M059J (cell line): Measurements from ENCODE around the gene MAP7. TPM values are rescaled to one million over a fixed set of nuclear protein-coding genes. Genes with fewer than 3 reads are reported as not detected.

ENCODE experiments used
- DNase-seq: peaks from one replicate; pipeline ENCODE4 v3.0.0-alpha.2; 2012; ENCODE audit warnings: low read depth
- total RNA-seq: library from RNA; depleted of rRNA; stranded (reverse); fragments of >200 nt; shearing (Covaris generic); gene quantifications from 2 replicates; pipeline ENCODE4 v1.2.3, GENCODE V29; 2014

Gene MAP7
- total RNA-seq, 1 experiment from 2014 or later: 0.49 TPM

DNA sequence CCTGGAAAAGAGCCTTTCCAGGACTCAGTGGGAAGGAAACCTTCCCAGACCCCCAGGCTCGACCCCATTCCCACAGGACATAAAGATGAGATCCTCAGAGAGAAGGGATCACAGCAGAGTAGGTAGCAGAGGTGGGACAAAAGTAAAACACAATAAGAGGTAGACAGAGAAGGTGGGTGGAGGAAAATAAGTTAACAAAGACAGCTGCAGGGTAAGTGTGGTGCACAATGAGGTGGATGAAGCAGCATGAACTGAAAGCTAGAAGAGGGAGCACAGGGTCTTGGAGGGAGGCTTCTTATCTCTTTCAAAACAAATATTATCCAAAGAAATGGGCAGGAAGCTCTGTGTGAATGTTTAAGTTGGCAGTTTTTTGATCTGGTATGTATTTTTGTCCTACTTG is 14.0 kb upstream of the MAP7 start:
- DNase-seq: no peak

DNA sequence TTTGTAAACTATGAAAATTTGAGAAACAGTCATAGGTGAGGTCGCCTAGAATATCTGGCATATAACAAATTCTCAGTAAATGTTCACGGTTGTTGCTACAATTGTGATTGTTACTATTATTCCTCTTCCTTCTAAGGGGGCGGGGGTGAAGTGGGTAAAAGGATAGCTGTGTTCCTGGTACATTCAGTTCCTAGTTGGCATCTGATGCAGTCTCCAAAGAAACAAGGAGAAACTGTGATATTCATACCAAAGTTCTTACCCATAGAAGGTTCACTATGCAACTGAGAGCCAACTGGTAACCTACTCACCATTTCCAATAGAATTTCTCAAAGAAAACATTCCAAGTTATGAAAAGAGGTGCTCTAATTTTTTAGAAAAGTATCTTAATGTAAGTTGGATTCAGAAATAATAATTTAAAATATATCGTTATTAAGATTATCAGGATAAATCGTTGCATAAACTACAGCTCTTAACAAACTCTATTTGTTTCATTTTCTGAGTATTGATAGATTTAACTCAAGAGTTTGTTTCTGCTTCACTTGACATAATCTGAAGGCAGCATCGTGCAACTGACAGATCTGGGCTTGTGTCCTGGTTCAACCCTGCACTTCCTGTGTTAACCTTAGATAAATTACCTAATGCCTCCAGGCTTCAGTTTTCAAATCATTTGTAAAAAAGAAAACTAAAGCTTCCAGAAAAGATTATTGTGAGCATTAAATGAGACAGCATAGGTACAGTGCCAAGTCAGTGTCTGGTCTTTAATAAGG is 13.3 kb upstream of the MAP7 start:
- no peak for DNase-seq

DNA sequence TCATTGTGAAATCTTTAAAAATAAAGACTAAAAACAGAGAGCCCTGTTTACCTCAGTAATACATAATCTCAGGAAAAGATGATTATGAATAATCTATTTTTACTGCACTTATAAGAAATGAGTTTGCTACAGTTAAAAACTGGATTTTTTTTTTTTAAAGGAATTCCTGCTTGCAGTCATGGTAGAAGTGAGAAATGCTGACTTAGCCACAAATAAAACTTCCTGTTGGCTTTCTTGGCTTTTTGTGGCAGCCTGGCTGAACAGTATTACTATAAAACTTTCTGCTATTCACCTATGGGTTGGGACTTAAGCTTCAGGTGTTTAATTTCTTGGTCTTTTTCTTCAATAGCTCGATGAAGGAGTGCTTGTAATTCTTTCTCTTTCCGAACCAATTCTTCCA is 12.0 kb upstream of the MAP7 start:
- DNase-seq: no peak

DNA sequence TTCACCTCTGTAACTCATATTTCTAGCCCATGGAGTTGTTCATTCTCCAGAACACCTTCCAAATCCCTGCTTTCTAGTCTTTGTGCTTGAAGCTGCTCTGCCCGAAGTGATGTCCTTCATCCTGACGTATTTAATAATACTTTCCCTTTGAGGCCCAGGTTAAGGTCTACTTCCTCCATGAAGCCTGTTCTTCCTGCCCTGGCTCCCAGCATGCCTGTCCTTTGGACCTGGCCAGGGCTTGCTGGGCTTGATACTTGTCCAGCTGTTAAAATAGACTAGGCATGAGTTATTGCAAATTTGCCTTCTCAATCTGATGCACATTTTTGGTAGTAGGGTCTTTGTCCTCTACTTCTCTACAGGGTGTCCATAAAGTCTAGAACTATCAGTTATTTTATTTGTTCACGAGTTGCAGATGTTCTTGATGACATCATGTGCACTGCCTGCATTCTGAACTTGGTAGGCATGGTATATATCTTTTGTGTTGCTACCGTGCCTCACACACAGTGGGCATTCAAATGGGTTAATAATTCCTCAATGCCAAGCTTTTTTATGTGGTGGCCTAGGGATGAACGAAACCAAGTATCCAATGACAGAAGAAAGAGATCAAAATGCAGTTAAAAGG is 3.1 kb upstream of the MAP7 start:
- DNase-seq: no peak

DNA sequence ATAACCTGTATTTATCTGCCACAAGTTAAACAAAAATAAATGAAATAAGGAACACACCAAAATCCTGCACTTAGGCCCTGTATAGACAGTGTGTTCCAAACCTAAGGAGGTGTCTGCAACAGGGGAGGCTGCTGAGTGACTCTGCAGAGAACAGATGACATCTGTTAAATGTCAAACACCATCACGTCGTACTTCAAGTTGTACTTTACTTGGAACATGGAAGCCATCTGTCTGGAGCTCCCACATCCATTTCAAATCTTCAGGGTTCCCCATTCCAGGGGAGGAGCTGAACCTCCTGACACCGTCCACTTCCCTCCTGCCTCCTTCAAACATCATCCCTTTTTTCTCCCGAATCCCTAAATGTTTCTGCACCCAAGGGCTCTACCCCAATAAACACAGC is 1.8 kb upstream of the MAP7 start:
- DNase-seq: no peak

DNA sequence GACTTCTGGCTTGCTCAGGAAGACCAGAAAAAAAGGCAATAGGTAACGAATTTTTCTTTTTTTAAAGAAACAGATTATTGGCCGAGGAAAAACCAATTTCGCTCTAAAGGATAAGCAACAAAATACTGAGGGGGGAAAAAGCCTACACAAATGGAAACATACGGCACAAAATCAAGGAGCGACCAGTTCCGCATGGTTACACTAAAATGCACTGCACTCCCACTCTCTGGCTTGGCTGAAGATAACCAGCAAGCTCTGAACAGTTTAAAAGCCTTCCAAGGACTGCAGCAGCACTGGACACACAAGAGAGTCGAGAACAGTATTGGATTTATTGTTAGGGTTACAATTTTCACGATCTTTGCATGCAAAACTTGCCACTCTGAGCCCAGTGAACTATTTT is 881 bp upstream of the MAP7 start:
- DNase-seq: no peak

DNA sequence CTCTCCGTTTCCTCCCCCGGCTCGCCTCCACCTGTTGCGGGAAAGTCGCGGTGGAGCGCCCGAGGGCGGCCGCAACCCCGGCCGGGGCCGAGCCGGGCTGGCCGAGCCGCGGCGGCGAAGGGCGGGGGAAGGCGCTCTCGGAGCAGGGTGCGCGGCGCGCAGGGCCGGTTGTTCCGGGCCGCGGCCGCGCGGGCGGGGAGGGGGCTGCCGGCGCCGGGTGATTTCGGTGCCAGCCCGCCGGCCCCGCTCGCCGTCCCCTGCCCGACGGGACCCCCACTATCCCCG is 235 bp downstream of the MAP7 start:
- no peak for DNase-seq

DNA sequence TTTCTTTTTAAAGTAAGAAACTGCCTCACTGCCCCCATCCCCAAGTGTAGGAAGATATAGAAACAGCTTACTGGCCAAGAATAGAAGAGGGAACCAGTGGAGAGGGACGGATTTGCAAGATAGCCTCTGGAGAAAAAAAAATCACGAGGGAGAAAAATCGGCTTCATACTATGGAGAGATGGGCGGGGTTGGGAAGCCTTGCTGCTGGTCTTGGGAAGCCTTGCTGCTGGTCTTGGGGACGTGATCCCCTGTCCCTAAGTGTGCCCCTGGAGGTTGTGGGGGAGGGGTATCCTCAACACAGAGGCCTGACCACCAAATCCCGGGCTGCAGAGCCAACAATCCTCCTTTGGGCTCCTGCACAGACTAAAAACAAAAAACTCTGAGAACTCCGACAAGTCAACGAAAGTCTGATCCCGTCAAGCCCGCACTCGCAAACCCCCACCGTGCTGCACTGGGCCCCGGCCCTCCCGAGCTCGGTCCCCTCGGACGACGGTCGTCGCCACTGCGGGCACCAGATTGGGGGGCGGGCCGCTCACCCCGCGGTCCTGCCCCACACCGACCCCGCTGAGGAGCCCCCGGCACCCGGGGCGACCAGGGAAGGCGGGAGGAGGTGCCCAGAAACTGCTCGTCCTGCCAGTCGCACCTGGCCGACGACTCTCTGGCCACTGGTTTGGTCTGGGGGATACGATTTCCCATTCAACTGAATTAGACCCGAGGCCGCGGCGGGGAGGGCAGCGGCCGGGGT is 750 bp downstream of the MAP7 start:
- DNase-seq: no peak

DNA sequence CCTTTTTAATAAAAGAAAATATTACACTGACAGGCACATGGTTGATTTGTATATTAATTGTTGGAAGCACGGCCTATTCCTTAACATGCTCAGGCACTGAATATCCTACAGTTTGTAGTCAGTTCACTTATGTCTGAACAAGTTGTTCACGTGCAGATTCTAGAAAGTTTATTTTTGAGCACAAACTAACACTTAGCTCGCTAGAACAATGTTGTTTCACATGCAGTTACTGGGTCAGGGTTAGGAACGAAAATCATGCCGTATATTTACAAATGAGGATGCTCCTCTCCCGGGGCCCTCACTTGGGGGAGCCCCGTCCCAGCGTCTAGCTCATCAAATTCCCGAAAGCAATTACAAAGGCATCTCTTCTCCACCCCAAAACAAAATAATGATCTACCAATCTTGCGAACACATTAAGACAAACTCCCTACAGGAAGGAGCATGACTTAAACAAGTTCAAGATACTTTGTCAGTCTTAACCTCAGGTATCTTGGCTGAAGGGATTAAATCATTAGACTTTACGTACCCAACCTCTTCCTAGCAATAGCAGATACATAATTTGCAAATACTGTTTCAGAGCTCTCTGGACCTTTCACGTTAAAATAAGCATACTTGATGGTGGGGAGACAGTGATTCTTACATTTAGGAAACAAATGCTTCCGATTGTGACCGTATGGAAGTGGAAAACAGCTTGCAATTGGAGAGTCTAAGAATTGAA is 1.5 kb downstream of the MAP7 start:
- no peak for DNase-seq

DNA sequence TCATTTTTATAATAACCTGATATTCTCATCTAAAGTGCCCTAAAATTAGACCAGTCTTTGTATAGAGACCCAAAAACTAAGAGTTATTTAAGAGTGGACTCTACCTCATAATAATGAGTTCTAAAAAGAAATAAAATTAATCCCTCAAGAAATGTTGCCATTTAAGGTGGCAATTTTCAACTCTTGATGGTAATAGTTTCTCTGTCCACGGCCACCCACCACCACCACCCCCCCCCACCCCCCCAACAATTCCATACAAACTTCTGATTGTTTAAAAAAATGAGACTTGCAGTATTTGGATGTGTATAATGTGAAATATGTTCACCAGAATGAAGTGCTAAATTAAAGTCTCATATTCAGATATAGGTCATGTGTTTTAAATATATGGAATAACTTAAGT is 2.4 kb downstream of the MAP7 start:
- DNase-seq: no peak

DNA sequence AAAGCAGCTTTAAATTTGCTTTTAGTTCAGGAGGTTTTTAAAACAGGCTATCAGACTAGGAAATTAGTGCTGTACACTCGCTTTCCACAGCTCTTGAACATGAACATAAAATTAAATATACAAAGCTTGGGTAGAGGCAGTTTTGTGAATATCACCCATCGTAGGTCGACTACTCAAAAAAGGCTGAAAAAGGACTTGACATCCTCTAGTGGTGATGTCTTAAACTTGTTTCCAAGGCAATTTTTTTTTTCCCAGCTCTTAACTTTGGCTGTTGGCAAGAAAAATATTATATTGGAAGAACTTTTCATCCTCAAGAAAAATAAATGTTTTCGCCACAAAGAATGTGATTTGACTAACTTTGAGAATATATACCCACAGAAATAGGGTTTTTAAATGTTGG is 2.9 kb downstream of the MAP7 start:
- peak; percentile 43 for DNase-seq

DNA sequence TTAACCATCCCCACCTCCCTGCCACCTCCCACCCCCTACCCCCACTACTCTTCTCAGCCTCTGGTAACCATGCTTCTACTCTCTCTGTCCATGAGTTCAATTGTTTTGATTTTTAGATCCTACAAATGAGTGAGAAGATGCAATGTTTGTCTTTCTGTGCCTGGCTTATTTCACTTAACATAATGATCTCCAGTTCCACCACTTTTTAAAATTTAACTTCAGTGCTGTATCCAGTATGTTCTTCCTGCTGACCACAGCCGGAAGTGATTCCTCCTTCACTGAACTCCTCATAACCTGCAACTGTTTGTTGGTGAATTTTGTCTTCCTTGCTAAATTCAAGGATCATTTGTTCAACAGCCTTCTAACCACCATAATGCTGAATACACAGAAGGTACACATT is 3.9 kb downstream of the MAP7 start:
- no peak for DNase-seq

DNA sequence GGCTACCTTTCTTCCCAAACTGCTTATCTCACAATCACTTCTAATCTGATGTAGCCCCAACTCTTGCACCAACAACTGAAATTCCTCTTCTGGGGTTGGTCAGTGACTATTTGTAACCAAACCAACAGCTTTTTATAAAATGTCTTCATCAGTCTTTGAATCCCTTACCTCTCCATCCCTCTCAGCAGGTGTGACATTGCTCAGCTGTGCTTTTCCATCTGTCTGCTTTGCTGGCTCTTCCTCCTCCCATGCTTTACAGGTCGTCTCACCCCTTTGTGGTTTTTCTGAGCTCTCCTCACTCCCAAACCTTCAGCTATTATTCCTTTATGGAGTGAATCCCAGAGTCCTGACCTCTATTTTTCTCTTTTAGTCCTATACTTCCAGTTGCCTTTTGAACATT is 5.9 kb downstream of the MAP7 start:
- DNase-seq: no peak

DNA sequence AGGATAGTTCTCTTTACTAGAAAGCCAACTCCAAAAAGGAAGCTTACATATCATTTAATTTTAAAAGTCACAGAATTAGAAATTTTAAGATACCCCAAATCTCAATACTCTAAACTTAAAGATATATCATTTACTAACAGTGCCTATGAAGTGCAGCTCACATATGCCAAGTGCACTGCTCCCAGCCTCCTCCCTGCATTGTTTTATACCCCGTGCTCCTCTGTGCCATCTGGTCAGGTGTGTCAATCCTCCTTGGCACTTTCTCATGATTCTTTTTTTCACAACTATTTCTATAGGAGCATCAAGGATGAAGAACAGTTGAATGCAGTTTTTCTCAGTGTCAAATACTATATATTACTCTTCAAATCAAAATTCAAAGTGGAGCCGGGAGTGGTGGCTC is 8.8 kb downstream of the MAP7 start:
- DNase-seq: no peak

DNA sequence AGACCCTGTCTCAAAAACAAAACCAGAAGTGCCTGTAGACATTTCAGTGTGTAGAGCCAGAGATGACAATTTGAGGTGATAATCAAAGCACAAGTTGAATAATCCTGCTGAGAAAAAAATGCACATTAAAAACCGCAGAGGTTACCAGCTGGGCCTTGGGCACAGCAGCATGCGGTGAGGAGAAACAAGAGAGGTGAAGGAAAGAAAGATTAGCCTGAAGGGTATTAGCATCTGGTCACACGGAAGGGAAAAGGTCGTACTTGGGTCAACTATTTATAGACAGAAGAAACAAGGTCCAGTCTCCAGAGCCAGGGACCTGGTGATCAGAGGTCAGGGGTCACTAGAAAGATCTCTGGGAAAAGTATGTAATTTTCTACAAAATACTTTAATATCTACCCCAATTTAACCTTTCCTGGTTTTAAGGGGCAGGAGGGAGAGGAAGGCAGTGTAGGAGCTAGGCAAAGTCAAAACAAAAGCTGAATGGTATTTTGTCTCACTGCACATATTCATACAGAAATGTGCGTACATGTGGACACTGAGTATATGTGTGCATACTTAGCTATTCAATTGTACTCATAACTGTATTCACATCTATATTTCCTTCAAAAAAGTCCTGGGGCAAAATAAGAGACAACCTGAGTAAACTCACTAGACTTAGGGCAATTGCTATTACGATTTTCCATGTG is 10.1 kb downstream of the MAP7 start:
- DNase-seq: peak; percentile 55

DNA sequence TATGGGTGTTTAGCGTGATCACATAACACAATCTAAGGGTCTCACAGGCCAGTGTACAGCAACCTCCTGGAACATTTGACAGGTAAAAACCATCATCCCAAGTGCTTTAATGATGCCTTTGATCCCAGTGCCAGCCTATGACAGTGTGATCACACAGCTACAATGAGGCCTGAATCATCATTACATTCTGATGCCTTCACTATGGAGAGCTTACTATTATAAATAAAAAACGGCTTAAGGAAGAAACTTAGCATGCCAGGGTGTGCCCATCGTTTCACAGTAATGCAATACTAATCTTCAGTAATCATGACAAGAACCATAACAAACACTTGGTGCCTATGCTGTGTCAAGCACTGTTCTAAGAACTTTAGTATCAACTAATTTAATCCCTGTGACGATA is 11.4 kb downstream of the MAP7 start:
- no peak for DNase-seq

DNA sequence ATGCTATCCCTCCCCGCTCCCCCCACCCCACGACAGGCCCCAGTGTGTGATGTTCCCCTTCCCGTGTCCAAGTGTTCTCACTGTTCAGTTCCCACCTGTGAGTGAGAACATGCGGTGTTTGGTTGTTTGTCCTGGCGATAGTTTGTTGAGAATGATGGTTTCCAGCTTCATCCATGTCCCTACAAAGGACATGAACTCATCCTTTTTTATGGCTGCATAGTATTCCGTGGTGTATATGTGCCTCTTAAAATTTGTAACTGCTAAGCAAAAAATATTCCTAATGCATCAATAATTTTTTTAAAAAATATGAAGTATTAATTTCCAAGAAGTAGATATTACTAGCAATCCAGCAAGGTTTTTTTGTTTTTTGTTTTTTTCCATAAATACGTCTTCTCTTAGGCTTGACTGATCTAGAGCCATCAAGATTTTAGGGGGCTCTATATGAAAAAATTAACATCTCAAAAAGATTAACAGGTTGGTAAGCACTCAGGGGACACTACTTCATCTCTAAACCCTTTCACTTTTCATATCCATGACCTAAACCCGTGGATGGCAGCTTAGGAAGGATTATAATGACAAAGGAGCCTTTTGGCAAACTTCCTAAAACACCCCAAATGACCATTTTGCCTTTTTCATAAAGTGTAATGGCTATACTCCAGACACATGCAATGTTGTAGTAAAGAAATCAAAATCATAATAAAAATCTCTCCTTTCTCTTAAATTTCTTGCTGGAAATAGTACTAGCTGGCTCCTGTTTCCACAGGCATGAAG is 14.2 kb downstream of the MAP7 start:
- DNase-seq: no peak

DNA sequence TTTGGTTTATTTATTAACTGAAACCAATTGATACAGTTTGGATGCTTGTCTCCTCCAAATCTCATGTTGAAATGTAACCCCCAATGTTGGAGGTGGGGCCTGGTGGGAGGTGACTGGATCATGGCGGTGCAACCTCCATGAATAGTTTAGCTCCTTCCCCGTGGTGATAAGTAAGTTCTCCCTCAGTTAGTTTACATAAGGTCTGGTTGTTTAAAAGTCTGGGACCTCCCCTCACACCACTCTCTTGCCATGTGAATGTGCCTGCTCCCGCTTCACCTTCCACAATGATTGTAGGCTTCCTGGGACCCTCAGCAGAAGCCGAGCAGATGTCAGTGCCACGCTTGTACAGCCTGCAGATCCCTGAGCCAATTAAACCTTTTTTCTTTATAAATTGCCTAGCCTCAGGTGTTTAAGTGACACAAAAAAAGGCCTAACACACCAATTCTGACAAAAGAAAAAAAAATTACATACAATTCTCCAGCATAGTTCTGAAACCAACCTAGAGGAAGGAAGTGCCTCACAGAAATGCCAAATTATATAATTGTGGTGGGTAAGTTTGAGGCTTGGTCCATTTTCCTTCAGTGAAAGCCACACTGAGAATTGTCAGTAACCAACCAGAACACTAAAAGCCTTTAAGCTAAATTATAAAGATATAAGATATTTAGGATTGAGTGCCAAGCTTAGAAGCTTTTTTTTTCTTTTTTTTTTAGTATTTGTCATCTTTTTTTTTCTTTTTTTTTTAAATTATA is 15.0 kb downstream of the MAP7 start:
- no peak for DNase-seq

DNA sequence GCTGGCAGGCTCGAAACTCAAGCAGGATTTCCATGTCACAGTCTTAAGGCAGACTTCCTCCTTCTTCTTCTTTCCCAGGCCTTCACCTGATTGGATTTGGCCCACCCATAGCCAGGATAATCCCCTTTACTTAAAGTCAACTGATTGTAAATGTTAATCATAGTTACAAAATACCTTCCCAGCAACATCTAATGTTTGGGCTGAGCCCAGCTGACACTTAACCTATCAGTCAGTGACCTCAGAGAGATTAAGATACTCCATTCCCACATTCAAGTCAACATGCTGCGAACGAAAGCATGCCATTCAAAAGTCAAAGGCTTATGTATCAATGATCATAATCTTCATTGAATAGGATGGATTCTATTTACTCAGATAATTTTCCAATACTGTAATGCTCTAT is 16.0 kb downstream of the MAP7 start:
- no peak for DNase-seq

DNA sequence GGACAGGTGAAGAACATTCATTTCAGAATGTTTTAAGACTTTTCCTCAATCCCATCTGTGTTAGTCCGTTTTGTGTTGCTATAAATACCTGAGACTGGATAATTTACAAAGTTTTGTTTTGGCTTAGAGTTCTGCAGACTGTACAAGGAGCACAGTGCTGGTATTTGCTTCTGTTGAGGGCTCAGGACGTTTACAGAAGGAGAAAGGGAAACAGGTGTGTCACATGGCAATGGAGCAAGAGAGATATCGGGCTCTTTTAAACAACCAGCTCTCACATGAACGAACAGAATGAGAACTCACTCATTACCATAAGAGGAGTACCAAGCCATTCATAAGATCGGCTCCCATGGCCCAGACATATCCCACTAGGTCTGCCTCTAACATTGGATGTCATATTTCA is 16.7 kb downstream of the MAP7 start:
- DNase-seq: no peak

DNA sequence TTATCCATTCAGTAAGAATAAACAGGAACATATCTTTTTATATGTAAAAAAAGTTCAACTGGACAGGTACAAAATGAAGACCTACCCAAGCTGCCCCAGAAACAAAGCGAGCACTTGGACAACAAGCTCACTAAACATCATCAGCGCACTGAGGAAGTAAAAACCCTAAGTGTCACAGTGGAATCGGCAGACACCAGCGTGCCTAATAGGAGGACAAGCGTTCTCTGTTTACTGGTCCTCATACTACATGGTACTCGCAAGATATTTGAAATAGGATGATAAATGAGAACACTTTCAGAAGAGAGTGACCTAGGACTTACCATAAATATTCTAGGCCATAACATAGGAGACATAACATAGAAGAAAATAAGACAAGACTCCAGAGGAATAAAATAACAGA is 18.2 kb downstream of the MAP7 start:
- DNase-seq: no peak
